HAP-1 (cell line): ENCODE results near the gene GALNT7.
A peak's percentile ranks its signal among the peaks of the same experiment; 100 is the strongest.
"Not testable (repeated sequence)": the region's sequence is repeated elsewhere in the genome, so short reads cannot be mapped to it uniquely, and the experiment has no call there.

Experiments
- DNase-seq, 2 experiments: peaks; one replicate each; pipeline ENCODE4 v3.0.0-alpha.2; 2016 to 2020; ENCODE audit warnings: low spot score in 2 of 2
- H3K27me3 ChIP-seq: fragments of 250-450 bp; sonication (Bioruptor Pico); 2 replicates; pipeline ENCODE4 v1.5.1; 2020; ENCODE audit warnings: low read depth, mild to moderate bottlenecking, moderate library complexity
- H3K36me3 ChIP-seq: fragments of 250-450 bp; sonication (Bioruptor Pico); replicated peaks from 2 replicates; pipeline ENCODE4 v1.5.1; 2020; ENCODE audit warnings: mild to moderate bottlenecking
- H3K4me1 ChIP-seq: fragments of 250-450 bp; sonication (Bioruptor Pico); 2 replicates; pipeline ENCODE4 v1.5.1; 2020; ENCODE audit warnings: mild to moderate bottlenecking
- H3K4me3 ChIP-seq: fragments of 250-450 bp; sonication (Bioruptor Pico); 2 replicates; pipeline ENCODE4 v1.5.1; 2020; ENCODE audit warnings: mild to moderate bottlenecking, moderate library complexity
- H3K9me3 ChIP-seq: fragments of 250-450 bp; sonication (Bioruptor Pico); 2 replicates; pipeline ENCODE4 v1.5.1; 2020; ENCODE audit warnings: mild to moderate bottlenecking, moderate library complexity
- in situ Hi-C: fragments of 300-500 bp; cut with MboI; formaldehyde crosslinking; loops from 3 replicates; pipeline ENCODE4 v1.14.3; 2020; ENCODE audit warnings: low sequenced_read_pairs, inconsistent platforms, mixed read lengths

The GALNT7 gene

GRCh38 chr4:173168396-173169177 is at the start of gene GALNT7:
TSS of gene GALNT7 (plus strand) at chr4:173168811. CDS start at chr4:173168836, 25 bp downstream.
- Histone ChIP-seq H3K4me1 (peaks cover 5% of the 10 kb centered on the region), H3K4me3 (peak within 1 kb of the TSS; percentile 72), H3K27me3 (no peaks in the 10 kb centered on the region), H3K36me3 (no peaks in the 10 kb centered on the region), H3K9me3 (no peaks in the 10 kb centered on the region)
- peak; percentile 79 to 90 for DNase-seq
- in situ Hi-C loops: no loop called here

GRCh38 chr4:173118819-173119218 is 49.8 kb upstream of the GALNT7 start:
- H3K9me3 ChIP-seq, in situ Hi-C loops, H3K27me3 ChIP-seq, DNase-seq, H3K4me1 ChIP-seq, H3K36me3 ChIP-seq, H3K4me3 ChIP-seq: not testable (repeated sequence)

GRCh38 chr4:173119818-173120217 is 48.8 kb upstream of the GALNT7 start:
- H3K4me3 ChIP-seq: no peak overlapping the region
- no peak for DNase-seq
- no peaks in the 10 kb centered on the region for H3K4me1 ChIP-seq
- no peaks in the 10 kb centered on the region for H3K36me3 ChIP-seq
- no peaks in the 10 kb centered on the region for H3K27me3 ChIP-seq
- in situ Hi-C loops: no loop called here
- no peaks in the 10 kb centered on the region for H3K9me3 ChIP-seq

- Histone ChIP-seq H3K27me3 (no peaks in the 10 kb centered on the region), H3K36me3 (no peaks in the 10 kb centered on the region), H3K4me3 (no peak overlapping the region), H3K9me3 (no peaks in the 10 kb centered on the region), H3K4me1 (no peaks in the 10 kb centered on the region)
- no peak for DNase-seq
- in situ Hi-C loops: no loop called here
Observed at GRCh38 chr4:173121076-173121561, 47.5 kb upstream of the GALNT7 start.

GRCh38 chr4:173124209-173124865 is 44.3 kb upstream of the GALNT7 start:
- Histone ChIP-seq H3K36me3 (no peaks in the 10 kb centered on the region), H3K4me1 (no peaks in the 10 kb centered on the region), H3K9me3 (no peaks in the 10 kb centered on the region), H3K4me3 (no peak overlapping the region), H3K27me3 (no peaks in the 10 kb centered on the region)
- in situ Hi-C loops: no loop called here
- no peak for DNase-seq

GRCh38 chr4:173125216-173125812 is 43.3 kb upstream of the GALNT7 start:
- Histone ChIP-seq H3K9me3 (no peaks in the 10 kb centered on the region), H3K4me3 (no peak overlapping the region), H3K36me3 (no peaks in the 10 kb centered on the region), H3K27me3 (no peaks in the 10 kb centered on the region), H3K4me1 (no peaks in the 10 kb centered on the region)
- in situ Hi-C loops: no loop called here
- DNase-seq: no peak

- Histone ChIP-seq H3K9me3 (no peaks in the 10 kb centered on the region), H3K27me3 (no peaks in the 10 kb centered on the region), H3K36me3 (no peaks in the 10 kb centered on the region), H3K4me1 (no peaks in the 10 kb centered on the region), H3K4me3 (no peak overlapping the region)
- DNase-seq: no peak
- in situ Hi-C loops: no loop called here
Observed at GRCh38 chr4:173128199-173128890, 40.3 kb upstream of the GALNT7 start.

- no peak overlapping the region for H3K4me3 ChIP-seq
- H3K27me3 ChIP-seq: no peaks in the 10 kb centered on the region
- no peaks in the 10 kb centered on the region for H3K36me3 ChIP-seq
- in situ Hi-C loops: no loop called here
- no peaks in the 10 kb centered on the region for H3K4me1 ChIP-seq
- DNase-seq: no peak
- H3K9me3 ChIP-seq: no peaks in the 10 kb centered on the region
Observed at GRCh38 chr4:173130687-173131086, 37.9 kb upstream of the GALNT7 start.

- Histone ChIP-seq H3K36me3 (no peaks in the 10 kb centered on the region), H3K9me3 (no peaks in the 10 kb centered on the region), H3K4me3 (no peak overlapping the region), H3K27me3 (no peaks in the 10 kb centered on the region), H3K4me1 (no peaks in the 10 kb centered on the region)
- DNase-seq: no peak
- in situ Hi-C loops: no loop called here
Observed at GRCh38 chr4:173134426-173134825, 34.2 kb upstream of the GALNT7 start.

- in situ Hi-C loops: no loop called here
- no peak for DNase-seq
- Histone ChIP-seq H3K36me3 (no peaks in the 10 kb centered on the region), H3K27me3 (no peaks in the 10 kb centered on the region), H3K4me3 (no peak overlapping the region), H3K4me1 (no peaks in the 10 kb centered on the region), H3K9me3 (no peaks in the 10 kb centered on the region)
Observed at GRCh38 chr4:173135241-173135847, 33.3 kb upstream of the GALNT7 start.

GRCh38 chr4:173138624-173139023 is 30.0 kb upstream of the GALNT7 start:
- Histone ChIP-seq H3K27me3 (no peaks in the 10 kb centered on the region), H3K4me1 (no peaks in the 10 kb centered on the region), H3K9me3 (no peaks in the 10 kb centered on the region), H3K36me3 (no peaks in the 10 kb centered on the region), H3K4me3 (no peak overlapping the region)
- no peak for DNase-seq
- in situ Hi-C loops: no loop called here

- DNase-seq: no peak
Observed at GRCh38 chr4:173139561-173139960, 29.1 kb upstream of the GALNT7 start.

GRCh38 chr4:173145131-173145530 is 23.5 kb upstream of the GALNT7 start:
- H3K36me3 ChIP-seq: no peaks in the 10 kb centered on the region
- no peak for DNase-seq
- H3K4me1 ChIP-seq: no peaks in the 10 kb centered on the region
- H3K27me3 ChIP-seq: no peaks in the 10 kb centered on the region
- H3K9me3 ChIP-seq: no peaks in the 10 kb centered on the region
- no peak overlapping the region for H3K4me3 ChIP-seq
- in situ Hi-C loops: no loop called here

More at GRCh38 chr4:173139561-173139960, 29.1 kb upstream of the GALNT7 start:
- Histone ChIP-seq H3K4me3 (no peak overlapping the region), H3K4me1 (no peaks in the 10 kb centered on the region), H3K36me3 (no peaks in the 10 kb centered on the region), H3K9me3 (no peaks in the 10 kb centered on the region), H3K27me3 (no peaks in the 10 kb centered on the region)
- in situ Hi-C loops: no loop called here
